Liver (tissue), 3 donors: ENCODE results near the gene CPLX1.

Experiments
- CTCF ChIP-seq: fragments of 150-350 bp; IDR thresholded peaks from 2 replicates; pipeline ENCODE4 v1.5.1; 2017; ENCODE audit warnings: improper control_type of control experiment, low read depth, low read length; ENCODE audit not compliant: missing input control
- EGR1 ChIP-seq, 2 donors: IDR thresholded peaks; 2 replicates each; pipeline ENCODE4 v1.6.1; 2016 to 2018; ENCODE audit warnings: antibody characterized with exemption in 2 of 2, low read depth in 2 of 2
- FOXA1 ChIP-seq: IDR thresholded peaks from 2 replicates; pipeline ENCODE4 v1.6.1; 2016; ENCODE audit warnings: antibody characterized with exemption
- FOXA2 ChIP-seq: IDR thresholded peaks from 2 replicates; pipeline ENCODE4 v1.6.1; 2016; ENCODE audit warnings: antibody characterized with exemption
- HNF4A ChIP-seq, 2 donors: conservative IDR thresholded peaks; 2 replicates each; pipeline ENCODE4 v1.6.1; 2016; ENCODE audit warnings: antibody characterized with exemption in 2 of 2, mild to moderate bottlenecking in 2 of 2
- JUND ChIP-seq, 2 donors: IDR thresholded peaks; 2 replicates each; pipeline ENCODE4 v1.6.1; 2016; ENCODE audit warnings: antibody characterized with exemption in 2 of 2
- MAX ChIP-seq: IDR thresholded peaks from 2 replicates; pipeline ENCODE4 v1.6.1; 2016; ENCODE audit warnings: antibody characterized with exemption
- REST ChIP-seq: IDR thresholded peaks from 2 replicates; pipeline ENCODE4 v1.6.1; 2016; ENCODE audit warnings: antibody characterized with exemption, mild to moderate bottlenecking
- RXRA ChIP-seq, 2 donors: IDR thresholded peaks; 2 replicates each; pipeline ENCODE4 v1.6.1; 2017 to 2018; ENCODE audit warnings: antibody characterized with exemption in 2 of 2, mild to moderate bottlenecking in 1 of 2
- TAF1 ChIP-seq: conservative IDR thresholded peaks from 2 replicates; pipeline ENCODE4 v1.6.1; 2016; ENCODE audit warnings: antibody characterized with exemption, mild to moderate bottlenecking
- YY1 ChIP-seq: IDR thresholded peaks from 2 replicates; pipeline ENCODE4 v1.6.1; 2016; ENCODE audit warnings: antibody characterized with exemption, mild to moderate bottlenecking
- ZBTB33 ChIP-seq: IDR thresholded peaks from 2 replicates; pipeline ENCODE4 v1.6.1; 2016; ENCODE audit warnings: antibody characterized with exemption
- donor health status: healthy.
- donor health status: healthy.

- TF ChIP-seq CTCF (no peak), RXRA (IDR thresholded peaks at IDR 0.05) (no peak), ZBTB33 (no peak), FOXA1 (no peak), FOXA2 (no peak), TAF1 (no peak), REST (no peak), MAX (no peak), JUND (IDR thresholded peaks at IDR 0.05) (no peak), EGR1 (IDR thresholded peaks at IDR 0.05; ENCODE audit: low read depth in 2 of 2) (no peak), HNF4A (conservative IDR thresholded peaks at IDR 0.05) (no peak), YY1 (no peak)
Measured at GRCh38 chr4:768995-769394, 56.9 kb downstream of the CPLX1 start.
